GM10266 (cell line): Measurements from ENCODE around the gene UVSSA.

ENCODE experiments used
- DNase-seq: peaks from one replicate; pipeline ENCODE4 v3.0.0; 2012; ENCODE audit errors: extremely low spot score
- CTCF ChIP-seq: IDR thresholded peaks from 2 replicates; pipeline ENCODE4 v1.5.1; 2012; ENCODE audit warnings: mild to moderate bottlenecking, low read depth; ENCODE audit not compliant: control insufficient read depth, insufficient read depth; ENCODE audit errors: missing control alignments

UVSSA gene

GRCh38 chr4:1401409-1402020, 54.5 kb downstream of the UVSSA start:
- TF ChIP-seq CTCF = no peak
- no peak for DNase-seq

GRCh38 chr4:1402021-1402515, 55.1 kb downstream of the UVSSA start:
- TF ChIP-seq CTCF = no peak
- DNase-seq = no peak

- TF ChIP-seq CTCF = no peak
- peak; percentile 37 for DNase-seq
These were observed 55.6 kb downstream of the UVSSA start for GRCh38 chr4:1402516-1403091.

GRCh38 chr4:1403177-1403583, 56.2 kb downstream of the UVSSA start:
- DNase-seq = peak; percentile 34
- no peak for TF ChIP-seq CTCF

- TF ChIP-seq CTCF = no peak
- peak; percentile 62 for DNase-seq
These were observed 56.9 kb downstream of the UVSSA start for GRCh38 chr4:1403591-1404572.

GRCh38 chr4:1404573-1405253, 57.7 kb downstream of the UVSSA start:
- peak; percentile 51 for DNase-seq
- TF ChIP-seq CTCF = no peak
